ENCODE data around the gene CT47C1. TPM values are rescaled to one million over a fixed set of nuclear protein-coding genes. Genes with fewer than 3 reads are reported as not detected.

The CT47C1 gene
- total RNA-seq, 2 donors from 2014 or later, result not detected

- Mint-ChIP-seq H3K36me3 (ENCODE audit: low read depth) (no peaks in the 10 kb centered on the region), H3K27ac (no peak overlapping the region), H3K9me3 (peaks cover 59% of the 10 kb centered on the region), H3K27me3 (ENCODE audit: insufficient read depth) (no peaks in the 10 kb centered on the region), H3K4me3 (no peak overlapping the region), H3K4me1 (no peaks in the 10 kb centered on the region)
- WGBS, 2 experiments (ENCODE audit: insufficient coverage in 1 of 2, insufficient read length in 1 of 2), result 33% methylated on average over 6 of the region's 6 CpGs; no CpG with 5 or more reads in 1 of the 2 experiments
- Histone ChIP-seq H3K27ac (ENCODE audit: low read depth, low read length) (no peak overlapping the region), H3K4me1 (ENCODE audit: control insufficient read depth, insufficient read depth, low read length) (no peaks in the 10 kb centered on the region), H3K36me3 (ENCODE audit: control insufficient read depth, insufficient read depth, low read length) (no peaks in the 10 kb centered on the region), H3K9me3 (ENCODE audit: control insufficient read depth, low read length) (no peaks in the 10 kb centered on the region), H3K4me3 (ENCODE audit: low read length) (no peak overlapping the region), H3K9ac (ENCODE audit: extremely low read depth, low read length, poor library complexity, severe bottlenecking) (no peak overlapping the region), H3K27me3 (ENCODE audit: control insufficient read depth, insufficient read depth, low read length, poor library complexity, severe bottlenecking) (no peaks in the 10 kb centered on the region)
- peak; percentile 78 for TF ChIP-seq CTCF (conservative IDR thresholded peaks at IDR 0.05)
- DNase-seq, result peak; percentile 87
Measured at GRCh38 chrX:119118780-119119395, 46.1 kb downstream of the CT47C1 start.

DNA sequence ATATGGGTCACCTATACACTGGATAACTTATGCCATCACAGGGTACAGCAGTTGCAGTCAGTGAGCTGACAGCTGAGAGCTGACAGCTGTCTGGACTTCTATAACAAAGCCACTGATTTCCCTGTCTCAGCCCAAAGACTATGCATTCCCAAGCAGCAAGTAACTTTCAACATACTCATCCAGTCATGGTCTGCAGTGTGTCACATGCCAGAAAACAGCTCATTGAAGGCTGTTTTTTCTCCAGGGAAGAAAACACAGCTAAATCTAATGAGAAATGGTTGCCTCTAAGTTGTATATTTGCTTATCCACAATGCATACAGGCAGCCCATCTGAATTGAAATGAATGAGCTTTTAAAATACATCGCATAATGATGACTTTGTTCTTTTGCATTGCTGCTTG lies 48.5 kb downstream of the CT47C1 start:
- H3K27me3 Mint-ChIP-seq (ENCODE audit: insufficient read depth), result no peaks in the 10 kb centered on the region

More for the DNA sequence above, 48.5 kb downstream of the CT47C1 start:
- 100% methylated on average over 1 of the region's 1 CpG; no CpG with 5 or more reads in 1 of the 2 experiments for WGBS, 2 experiments (ENCODE audit: insufficient coverage in 1 of 2, insufficient read length in 1 of 2)
- no peak for TF ChIP-seq CTCF (conservative IDR thresholded peaks at IDR 0.05)
- H3K9ac ChIP-seq (ENCODE audit: extremely low read depth, low read length, poor library complexity, severe bottlenecking), result no peak overlapping the region
- H3K9me3 ChIP-seq (ENCODE audit: control insufficient read depth, low read length), result no peaks in the 10 kb centered on the region
- no peak overlapping the region for H3K4me3 Mint-ChIP-seq
- no peaks in the 10 kb centered on the region for H3K36me3 ChIP-seq (ENCODE audit: control insufficient read depth, insufficient read depth, low read length)
- H3K36me3 Mint-ChIP-seq (ENCODE audit: low read depth), result no peaks in the 10 kb centered on the region
- no peak for DNase-seq
- H3K27ac ChIP-seq (ENCODE audit: low read depth, low read length), result no peak overlapping the region
- no peaks in the 10 kb centered on the region for H3K27me3 ChIP-seq (ENCODE audit: control insufficient read depth, insufficient read depth, low read length, poor library complexity, severe bottlenecking)
- H3K4me1 Mint-ChIP-seq, result no peaks in the 10 kb centered on the region
- no peaks in the 10 kb centered on the region for H3K4me1 ChIP-seq (ENCODE audit: control insufficient read depth, insufficient read depth, low read length)
- H3K9me3 Mint-ChIP-seq, result peaks cover 62% of the 10 kb centered on the region
- no peak overlapping the region for H3K27ac Mint-ChIP-seq
- no peak overlapping the region for H3K4me3 ChIP-seq (ENCODE audit: low read length)

Other genes starting within 250 kb of the CT47C1 start
- 1 to 10 TPM; 2.1 to 4.2 TPM for gene ZCCHC12, start 249.2 kb upstream of the CT47C1 start, total RNA-seq
- gene LONRF3, start 98.4 kb upstream of the CT47C1 start, total RNA-seq, result 1 to 10 TPM; 2.5 to 3.8 TPM
- gene KIAA1210, start 54.8 kb downstream of the CT47C1 start, total RNA-seq, result not detected
- 100 to 1,000 TPM; 108 to 115 TPM for gene PGRMC1, start 163.3 kb downstream of the CT47C1 start, total RNA-seq